Measurements from ENCODE around the gene TCEANC. TPM values are rescaled to one million over a fixed set of nuclear protein-coding genes. Genes with fewer than 3 reads are reported as not detected.

The TCEANC gene
- total and polyA plus RNA-seq, 12 donors = 0.59 to 7.2 (median 4.1) TPM

GRCh38 chrX:13703589-13703988, 50.6 kb downstream of the TCEANC start:
- Histone ChIP-seq H3K27ac (no peak overlapping the region), H3K36me3 (peaks cover 0 to 12% (median 0%) of the 10 kb centered on the region in 9 donors), H3K9me3 (no peaks in the 10 kb centered on the region), H3K27me3 (peaks cover 0 to 17% (median 0%) of the 10 kb centered on the region in 7 donors), H3K4me3 (no peak overlapping the region), H3K4me1 (peaks cover 0 to 53% (median 23%) of the 10 kb centered on the region in 9 donors)
- intact Hi-C loops (cut with DNase I) = no loop called here
- ATAC-seq (no peak), DNase-seq (no peak)
- WGBS, 2 donors = 43 to 45% methylated on average over 3 of the region's 3 CpGs
- no peak for TF ChIP-seq CTCF (IDR thresholded peaks at IDR 0.05)

- H3K9me3 ChIP-seq = no peaks in the 10 kb centered on the region
- ATAC-seq (no peak), DNase-seq (no peak)
- H3K4me1 ChIP-seq = no peaks in the 10 kb centered on the region
- WGBS, 2 donors = 42 to 44% methylated on average over 4 of the region's 4 CpGs
- peaks cover 0 to 86% (median 0%) of the 10 kb centered on the region in 9 donors for H3K36me3 ChIP-seq
- H3K27ac ChIP-seq = no peak overlapping the region
- no peak for TF ChIP-seq CTCF (IDR thresholded peaks at IDR 0.05)
- no peaks in the 10 kb centered on the region for H3K27me3 ChIP-seq
- intact Hi-C loops (cut with DNase I) = no loop called here
- no peak overlapping the region for H3K4me3 ChIP-seq
Observed at GRCh38 chrX:13711141-13711540, 58.2 kb downstream of the TCEANC start.

Other genes with a start within 250 kb of the TCEANC start
- gene EGFL6, start 83.5 kb upstream of the TCEANC start, total RNA-seq = under 1 TPM in 1 of 10 donors, not detected in 9; 0.11 TPM
- not detected for gene EGFL6, start 83.5 kb upstream of the TCEANC start, polyA plus RNA-seq
- gene RAB9A, start 36.0 kb downstream of the TCEANC start, total RNA-seq = 10 to 100 TPM; 16.9 to 28.9 (median 20.9) TPM
- gene RAB9A, start 36.0 kb downstream of the TCEANC start, polyA plus RNA-seq = 10 to 100 TPM in 1 of 2 donors, 1 to 10 TPM in 1; 5.1 to 19.6 TPM
- gene TRAPPC2, start 81.5 kb downstream of the TCEANC start, total RNA-seq = 1 to 10 TPM; 4.9 to 9.3 (median 6.1) TPM
- gene TRAPPC2, start 81.5 kb downstream of the TCEANC start, polyA plus RNA-seq = 1 to 10 TPM; 3.8 to 5.5 TPM
- 10 to 100 TPM in 1 of 10 donors, 1 to 10 TPM in 9; 7.8 to 11.4 (median 9.2) TPM for gene OFD1, start 81.6 kb downstream of the TCEANC start, total RNA-seq
- 10 to 100 TPM in 1 of 2 donors, 1 to 10 TPM in 1; 7.6 to 51.5 TPM for gene OFD1, start 81.6 kb downstream of the TCEANC start, polyA plus RNA-seq
- gene GPM6B, start 164.0 kb downstream of the TCEANC start, total RNA-seq = 1 to 10 TPM in 9 of 10 donors, under 1 TPM in 1; 0.94 to 7.8 (median 2.6) TPM
- 1 to 10 TPM; 4.3 to 5.0 TPM for gene GPM6B, start 164.0 kb downstream of the TCEANC start, polyA plus RNA-seq